T follicular helper cell (primary cell): ENCODE measurements around the gene MED22.

ENCODE experiments used
- DNase-seq: peaks from one replicate; pipeline ENCODE4 v3.0.0-alpha.2; 2020; ENCODE audit warnings: low read depth

MED22 gene

DNA sequence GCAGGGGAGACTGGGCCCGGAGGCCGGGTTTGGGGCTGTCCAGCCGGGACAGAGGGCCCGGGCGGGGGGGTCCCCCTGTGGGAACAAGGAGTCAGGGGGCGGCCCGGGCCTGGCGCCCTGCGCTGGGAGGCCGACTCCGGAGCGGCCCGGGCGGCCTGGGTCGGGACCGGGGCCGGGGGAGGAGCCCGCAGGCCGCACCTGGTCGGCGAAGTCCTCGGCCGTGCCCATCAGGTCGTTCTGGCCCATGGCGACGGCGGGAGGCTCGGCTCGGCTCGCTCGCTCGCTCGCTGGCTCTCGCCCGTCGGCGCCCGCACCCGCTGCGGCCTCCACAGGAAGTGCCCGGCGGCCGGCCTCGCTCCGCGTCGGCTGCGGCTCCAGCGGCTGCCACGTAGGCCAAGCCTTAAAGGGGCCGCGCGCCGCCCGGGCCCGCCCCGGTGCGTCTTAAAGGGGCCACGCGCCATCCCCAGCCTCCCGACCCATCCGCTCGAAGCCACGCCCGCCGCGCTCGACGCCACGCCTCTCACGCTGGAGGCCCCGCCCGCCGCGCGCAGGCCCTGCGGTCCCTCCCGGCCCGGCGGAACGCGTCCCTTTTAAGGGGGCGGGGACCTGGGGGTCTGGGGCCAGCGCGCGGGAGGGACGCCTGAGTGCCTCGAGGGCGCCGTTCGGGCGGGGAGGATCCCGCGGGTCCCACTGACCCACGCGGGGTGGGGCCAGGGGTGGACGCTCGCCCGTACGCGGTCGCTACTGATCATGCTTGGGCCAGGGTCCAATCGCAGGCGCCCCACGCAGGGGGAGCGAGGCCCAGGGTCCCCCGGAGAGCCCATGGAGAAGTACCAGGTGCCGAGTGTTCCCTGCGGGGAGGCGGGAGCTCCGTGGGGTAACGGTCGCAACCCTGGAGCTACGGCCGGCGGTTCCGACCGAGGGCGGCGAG lies 28.1 kb upstream of the MED22 start, which contains the start of the genes STKLD1 and SURF4:
STKLD1 (plus strand) TSS at position 643 of the 931 bp plus-strand sequence; CDS start at position 751, 108 bp downstream.
SURF4 (minus strand) TSS at position 337 of the 931 bp plus-strand sequence; CDS start at position 246, 91 bp downstream.
- peak; percentile 87 for DNase-seq

DNA sequence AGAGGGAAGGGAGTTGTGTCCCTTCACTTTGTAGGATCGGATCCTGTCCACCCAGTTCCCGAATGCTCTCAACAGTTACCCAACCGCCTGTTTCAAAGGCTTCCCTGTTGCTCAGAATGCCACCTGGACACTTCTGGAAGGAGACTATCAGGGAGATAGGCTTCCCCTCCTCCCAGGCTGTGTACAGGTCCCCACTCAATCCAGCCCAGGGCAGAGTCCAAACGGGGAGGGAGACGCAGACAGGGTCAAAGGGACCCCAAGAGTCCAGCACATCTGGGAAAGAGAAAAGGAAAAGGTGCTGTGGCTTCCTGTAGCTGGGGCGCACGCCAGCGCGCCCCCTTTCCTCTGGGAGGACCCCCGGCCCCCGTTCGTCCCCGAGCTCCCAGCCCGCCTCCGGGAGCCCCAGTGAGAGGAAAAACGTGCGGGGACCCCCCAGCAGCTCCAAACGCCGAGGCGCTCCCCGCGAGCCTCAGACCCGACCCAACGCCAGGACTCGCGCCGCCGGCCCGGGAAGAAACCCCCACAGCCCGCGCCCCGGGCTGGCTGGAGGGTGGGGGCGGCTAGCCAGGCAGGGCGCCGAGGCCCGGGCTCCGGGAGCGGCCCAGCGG lies 27.3 kb upstream of the MED22 start:
- no peak for DNase-seq

DNA sequence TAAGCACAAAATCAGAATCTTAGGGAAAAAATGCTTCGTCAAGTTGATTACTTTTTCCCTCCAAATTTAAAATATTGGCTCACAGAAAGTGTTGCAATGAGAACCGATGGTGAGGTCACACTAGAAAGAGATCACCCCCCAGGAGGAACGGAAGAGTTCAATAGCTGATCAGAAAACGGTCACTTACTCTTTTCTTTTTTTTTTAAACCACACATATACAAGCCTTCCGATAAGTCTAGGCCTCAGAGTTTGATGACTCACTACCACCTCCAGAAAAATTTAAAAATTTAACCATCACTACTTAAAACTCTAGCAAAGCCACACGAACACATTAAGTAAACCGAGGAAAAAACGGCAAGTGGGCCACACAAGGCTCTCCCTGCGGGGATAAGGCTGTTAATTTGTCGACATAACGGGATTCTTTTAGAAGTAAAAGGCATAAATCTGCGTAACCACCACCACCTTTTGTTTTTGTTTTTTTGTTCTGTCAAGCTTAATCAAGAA lies 26.7 kb upstream of the MED22 start:
- no peak for DNase-seq

DNA sequence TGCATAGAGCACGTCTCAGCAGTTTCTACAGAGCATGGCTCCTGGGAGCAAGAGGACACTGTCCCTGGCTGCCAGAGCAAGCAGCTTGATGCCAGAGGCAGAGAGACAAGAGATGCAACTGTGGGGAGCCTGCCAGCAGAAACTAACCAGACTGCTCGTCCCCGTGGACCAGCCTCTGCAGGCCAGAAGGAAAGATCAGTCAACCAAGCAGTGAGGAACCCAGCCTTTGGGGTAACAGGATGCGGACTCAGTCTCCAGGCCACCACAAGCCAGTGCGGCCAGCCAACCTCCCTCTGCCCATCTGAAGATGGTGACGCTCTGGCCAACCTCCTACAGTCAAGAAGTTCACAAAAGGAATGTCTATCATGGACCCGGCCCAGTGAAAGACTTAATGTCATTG lies 24.2 kb upstream of the MED22 start:
- no peak for DNase-seq

GRCh38 chr9:133371261-133371711 lies 23.4 kb upstream of the MED22 start:
- DNase-seq: peak; percentile 70

- peak; percentile 32 for DNase-seq
These were observed 22.8 kb upstream of the MED22 start for GRCh38 chr9:133370685-133371084.

DNA sequence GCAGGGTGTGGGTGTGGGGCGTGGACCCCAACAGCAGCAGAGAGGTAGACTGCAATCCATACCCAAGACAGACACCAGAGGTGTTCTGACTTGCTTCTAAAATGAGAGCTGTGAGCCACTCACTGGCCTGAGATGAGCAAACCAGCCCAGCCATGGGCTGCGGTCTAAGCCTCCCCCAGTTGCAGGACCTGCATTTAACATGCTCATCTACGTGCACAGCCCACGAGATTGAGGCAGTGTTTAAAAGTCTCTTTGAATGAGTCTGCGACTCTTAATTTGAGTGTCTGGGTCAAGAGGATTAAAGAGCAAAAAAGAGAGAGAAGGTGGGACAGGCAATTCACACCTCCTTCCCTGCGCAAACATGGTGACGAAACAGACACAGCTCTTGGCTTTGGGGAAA lies 22.0 kb upstream of the MED22 start:
- no peak for DNase-seq

DNA sequence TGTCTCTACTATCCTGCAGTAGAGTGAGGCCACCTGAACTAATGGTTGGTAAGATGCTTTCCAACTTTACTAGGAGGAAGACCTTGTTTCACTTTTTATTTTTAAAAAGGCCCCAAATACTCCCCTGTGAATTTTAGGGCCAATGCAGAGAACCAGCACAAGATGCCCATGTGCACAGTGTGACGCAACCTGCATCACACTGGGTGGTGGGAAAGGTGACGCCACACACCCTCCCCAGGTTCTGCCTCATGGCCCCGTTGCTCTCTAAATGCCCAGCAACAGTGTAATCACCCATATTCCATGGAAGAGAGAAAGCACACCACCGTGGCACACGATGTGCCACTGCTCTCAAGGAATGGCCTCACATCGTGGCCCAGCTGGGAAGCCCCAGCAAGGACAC lies 21.5 kb upstream of the MED22 start:
- DNase-seq: no peak

GRCh38 chr9:133368249-133368881 lies 20.4 kb upstream of the MED22 start:
- DNase-seq: no peak

DNA sequence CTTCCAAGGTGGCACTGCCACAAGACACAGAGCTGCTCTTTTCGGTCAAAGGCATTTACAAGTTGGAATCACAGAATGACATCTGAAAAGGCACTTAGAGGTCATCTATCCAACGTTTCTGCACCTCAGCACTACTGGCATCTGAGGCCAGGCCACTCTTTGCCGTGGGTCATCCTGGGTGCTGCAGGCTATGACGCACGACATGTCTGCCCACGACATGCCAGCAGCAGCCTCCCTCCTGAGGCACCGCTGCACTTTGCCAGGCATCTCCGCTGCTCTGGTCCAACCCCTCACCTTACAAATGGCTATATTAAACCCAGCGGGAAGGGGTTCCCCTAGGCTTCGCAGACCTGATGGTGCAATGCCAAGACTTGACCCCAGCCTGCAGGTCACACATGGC lies 19.8 kb upstream of the MED22 start:
- no peak for DNase-seq

GRCh38 chr9:133367221-133367620 lies 19.3 kb upstream of the MED22 start:
- DNase-seq: no peak

DNA sequence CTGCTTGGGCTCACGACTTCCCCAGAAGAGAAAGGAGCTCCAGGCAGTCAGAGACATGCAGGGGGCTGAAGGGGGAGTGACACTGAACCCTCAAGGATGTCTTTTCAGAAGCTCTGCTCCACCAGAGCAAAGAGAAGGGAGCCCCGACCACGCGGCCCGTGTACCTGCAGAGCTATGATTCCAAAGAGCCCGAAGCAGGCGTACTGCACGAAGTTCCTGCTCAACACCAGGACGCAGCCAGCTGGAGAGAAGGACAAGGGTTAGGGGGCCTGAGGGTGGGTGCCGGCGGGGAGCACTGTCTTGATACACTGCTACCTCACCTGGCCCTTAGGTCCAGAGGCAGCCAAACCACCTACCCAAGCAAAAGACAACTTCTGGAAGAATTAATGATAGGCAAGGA lies 18.5 kb upstream of the MED22 start:
- no peak for DNase-seq

GRCh38 chr9:133362359-133363044 lies 14.6 kb upstream of the MED22 start:
- DNase-seq: no peak

- no peak for DNase-seq
These were observed 13.7 kb upstream of the MED22 start for GRCh38 chr9:133361507-133362092.

DNA sequence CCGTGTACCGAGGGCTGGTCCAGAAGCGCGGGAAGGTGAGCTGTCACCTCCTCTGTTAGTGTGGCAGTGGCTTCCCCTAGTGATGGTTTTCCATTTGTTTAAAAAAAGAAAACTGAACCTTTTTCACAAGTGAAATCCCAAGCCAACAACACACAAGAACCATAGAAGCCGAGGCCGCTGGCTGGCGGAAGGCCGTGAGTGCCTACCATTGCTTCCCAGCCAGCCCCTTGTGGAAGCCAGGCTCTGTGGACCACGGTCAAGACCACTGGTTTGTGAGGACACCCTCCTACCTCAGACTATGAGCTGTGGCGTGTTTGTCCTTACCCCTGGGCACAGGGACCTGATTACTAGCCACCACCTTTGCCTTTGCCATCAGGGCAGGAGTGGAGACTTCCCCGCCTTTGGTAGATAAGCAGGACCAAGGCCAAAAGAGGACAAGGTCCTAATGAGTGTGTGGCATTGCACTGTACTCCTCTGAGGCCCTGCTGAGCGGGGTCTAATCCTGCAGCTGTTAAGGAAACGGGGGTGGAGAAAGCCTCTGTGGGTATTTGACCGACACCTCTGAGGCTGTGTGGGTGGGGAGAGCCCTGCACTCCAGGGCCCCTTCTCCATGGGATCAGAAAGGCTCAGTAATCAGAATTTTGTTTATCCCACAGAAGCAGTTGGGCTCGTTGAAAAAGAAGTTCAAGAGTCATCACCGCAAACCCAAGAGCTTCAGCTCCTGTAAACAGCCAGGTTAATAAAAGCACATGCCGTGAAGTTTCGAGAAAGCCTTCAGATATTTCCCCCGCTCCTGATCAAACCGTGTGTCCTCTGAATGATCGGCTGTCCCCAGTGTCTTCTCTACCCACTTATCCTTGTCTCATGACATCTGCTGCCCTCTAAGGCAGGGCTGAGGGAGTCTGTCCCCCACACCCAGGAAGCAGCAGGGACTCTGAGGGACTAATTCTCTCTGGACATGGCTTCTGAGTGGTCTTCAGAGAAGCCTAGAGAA lies 12.8 kb upstream of the MED22 start:
- DNase-seq: no peak

DNA sequence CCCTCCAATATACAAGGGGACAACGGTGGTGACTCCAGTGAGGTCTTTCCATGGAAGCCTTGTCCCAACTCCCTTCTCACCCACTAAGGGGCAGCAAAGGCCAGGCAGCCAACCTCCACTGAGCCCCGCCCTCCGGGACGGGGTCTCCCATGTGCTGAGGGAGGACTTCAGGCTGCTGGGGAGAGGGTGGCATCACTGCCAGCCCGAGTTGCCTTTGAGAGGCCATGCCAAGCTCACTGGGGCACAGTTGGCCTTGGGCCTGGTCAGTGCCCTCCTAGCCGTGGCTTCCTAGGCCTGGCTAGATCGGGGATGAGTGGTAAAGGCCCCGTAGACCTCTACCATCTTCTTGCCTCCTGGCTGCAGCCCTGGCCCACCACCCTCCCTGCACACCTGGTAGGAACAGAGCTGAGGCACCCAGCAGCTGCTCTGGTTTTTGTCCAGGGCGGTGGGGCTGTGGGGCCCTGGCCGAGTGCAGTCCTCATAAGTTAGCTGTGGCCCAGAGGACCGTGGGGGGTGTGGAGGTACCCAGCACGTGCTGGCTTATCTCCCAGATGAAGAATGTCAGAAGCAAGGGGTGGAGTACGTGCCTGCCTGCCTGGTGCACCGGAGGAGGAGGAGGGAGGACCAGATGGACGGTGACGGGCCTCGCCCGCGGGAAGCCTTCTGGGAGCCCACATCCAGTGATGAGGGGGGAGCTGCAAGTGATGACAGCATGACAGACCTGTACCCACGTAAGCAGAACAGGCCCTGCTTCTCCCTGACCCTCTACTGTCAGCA lies 11.7 kb upstream of the MED22 start:
- DNase-seq: no peak

DNA sequence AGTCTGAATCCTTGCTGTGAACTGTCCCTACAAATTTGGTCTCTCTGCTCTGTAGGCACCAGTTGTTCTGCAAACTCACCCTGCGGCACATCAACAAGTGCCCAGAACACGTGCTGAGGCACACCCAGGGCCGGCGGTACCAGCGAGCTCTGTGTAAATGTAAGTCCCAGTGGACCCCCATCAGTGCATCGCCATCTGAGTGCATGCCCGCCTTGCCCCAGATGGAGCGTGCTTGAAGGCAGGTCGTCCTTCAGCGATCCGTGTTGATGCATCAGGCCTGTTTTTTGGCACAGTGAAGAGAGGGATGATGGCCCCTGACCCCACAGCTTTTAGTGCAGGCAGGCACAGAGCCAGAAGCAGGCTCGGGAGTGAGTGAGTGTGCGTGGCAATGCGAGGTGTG lies 9.7 kb upstream of the MED22 start:
- no peak for DNase-seq

DNA sequence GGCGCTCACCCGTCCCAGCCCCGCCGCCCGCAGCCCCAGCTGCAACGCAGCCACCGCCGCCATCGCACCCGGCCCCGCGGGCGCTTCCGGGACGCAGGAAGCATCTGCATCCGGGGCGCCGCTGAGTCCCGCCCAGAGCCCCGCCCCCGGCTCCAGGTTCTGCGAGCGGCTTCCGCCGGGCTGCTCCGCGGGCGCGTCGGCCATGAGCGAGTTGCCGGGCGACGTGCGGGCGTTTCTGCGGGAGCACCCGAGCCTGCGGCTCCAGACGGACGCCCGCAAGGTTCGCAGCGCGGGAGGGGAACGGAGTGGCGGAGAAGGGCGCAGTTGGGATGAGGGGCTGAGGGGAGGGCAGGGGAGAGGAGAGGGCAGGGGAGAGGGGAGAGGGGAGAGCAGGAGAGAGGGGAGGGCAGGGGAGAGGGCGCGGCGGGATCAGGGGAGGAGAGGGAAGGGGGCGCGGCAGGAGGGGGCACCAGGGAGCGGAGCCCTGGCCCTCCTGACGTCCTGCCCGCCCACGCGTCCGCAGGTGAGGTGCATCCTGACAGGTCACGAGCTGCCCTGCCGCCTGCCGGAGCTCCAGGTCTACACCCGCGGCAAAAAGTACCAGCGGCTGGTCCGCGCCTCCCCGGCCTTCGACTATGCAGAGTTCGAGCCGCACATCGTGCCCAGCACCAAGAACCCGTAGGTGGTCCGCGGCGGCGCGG lies 8.6 kb upstream of the MED22 start, which contains the start of the genes SURF1 and SURF2:
SURF1 (minus strand) TSS at position 97 of the 701 bp plus-strand sequence; CDS start at position 63, 34 bp downstream.
SURF2 (plus strand) TSS at position 160 of the 701 bp plus-strand sequence; CDS start at position 203, 43 bp downstream.
- peak; percentile 86 for DNase-seq
